Activated naive CD4-positive, alpha-beta T cell treated with Interleukin-2 at 50 U/mL for 16 hours (primary cell): Measurements from ENCODE around the gene PPARD.
"Not testable (repeated sequence)": the region's sequence is repeated elsewhere in the genome, so short reads cannot be mapped to it uniquely, and the experiment has no call there.

Source experiments
- DNase-seq: peaks from one replicate; pipeline ENCODE4 v3.0.0-alpha.2; 2020

Gene PPARD

DNA sequence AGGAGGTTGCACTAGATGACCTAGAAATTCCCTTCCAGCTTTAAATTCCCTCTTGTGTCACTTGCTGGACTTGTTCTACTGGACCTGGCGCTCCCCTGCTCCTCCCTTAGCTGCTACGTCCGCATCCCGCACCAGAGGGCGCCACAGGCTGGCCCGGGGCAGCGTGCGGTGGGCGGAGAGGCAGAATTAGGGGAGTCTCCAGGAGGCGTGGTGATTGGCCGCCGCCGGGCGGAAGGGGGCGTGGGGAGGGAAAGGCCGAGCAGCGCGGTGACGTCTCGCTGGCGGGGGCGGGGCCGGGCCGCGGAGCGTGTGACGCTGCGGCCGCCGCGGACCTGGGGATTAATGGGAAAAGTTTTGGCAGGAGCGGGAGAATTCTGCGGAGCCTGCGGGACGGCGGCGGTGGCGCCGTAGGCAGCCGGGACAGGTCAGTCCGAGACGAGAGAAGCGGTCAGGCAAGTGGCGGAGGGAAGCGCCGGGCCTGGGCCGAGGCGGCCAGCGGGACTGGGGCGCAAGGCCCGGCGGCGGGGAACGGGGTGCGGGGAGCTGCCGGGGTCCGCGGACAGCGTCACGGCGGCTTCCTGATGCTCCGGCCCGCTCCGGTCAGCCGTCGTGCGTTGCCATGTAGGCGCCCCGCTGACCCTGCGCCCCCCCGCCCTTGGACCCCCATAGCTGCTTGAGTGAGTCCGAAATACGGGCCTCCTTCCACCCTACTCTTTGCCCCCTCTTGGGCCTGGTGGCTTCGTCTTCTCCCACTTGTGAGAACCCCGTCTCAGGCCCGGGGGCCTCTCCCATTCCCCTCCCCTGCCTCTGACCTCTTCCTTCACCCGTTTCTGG lies at the start of gene PPARD:
TSS of gene PPARD (plus strand) at position 301 of the 834 bp plus-strand sequence. CDS start 68,530 bp downstream, outside the sequence.
- peak; percentile 99 for DNase-seq

DNA sequence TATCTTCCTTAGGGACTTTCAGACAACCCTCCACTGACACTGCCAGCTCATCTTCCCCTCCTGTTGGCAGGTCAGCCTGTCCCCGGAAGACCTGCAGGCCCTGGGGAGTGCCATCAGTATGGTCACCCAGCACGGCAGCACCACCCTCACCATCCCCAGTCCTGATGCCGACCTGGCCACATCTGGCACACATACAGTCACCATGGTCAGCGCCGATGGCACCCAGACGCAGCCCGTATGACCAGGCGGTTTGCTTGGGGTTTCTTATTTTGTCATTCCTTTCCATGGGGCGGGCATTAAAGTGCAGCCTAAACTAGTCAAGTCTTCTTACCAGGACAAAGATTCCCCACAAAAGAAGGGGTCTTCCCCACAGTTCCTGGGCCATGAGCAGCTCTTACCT lies 48.7 kb upstream of the PPARD start:
- DNase-seq: no peak

DNA sequence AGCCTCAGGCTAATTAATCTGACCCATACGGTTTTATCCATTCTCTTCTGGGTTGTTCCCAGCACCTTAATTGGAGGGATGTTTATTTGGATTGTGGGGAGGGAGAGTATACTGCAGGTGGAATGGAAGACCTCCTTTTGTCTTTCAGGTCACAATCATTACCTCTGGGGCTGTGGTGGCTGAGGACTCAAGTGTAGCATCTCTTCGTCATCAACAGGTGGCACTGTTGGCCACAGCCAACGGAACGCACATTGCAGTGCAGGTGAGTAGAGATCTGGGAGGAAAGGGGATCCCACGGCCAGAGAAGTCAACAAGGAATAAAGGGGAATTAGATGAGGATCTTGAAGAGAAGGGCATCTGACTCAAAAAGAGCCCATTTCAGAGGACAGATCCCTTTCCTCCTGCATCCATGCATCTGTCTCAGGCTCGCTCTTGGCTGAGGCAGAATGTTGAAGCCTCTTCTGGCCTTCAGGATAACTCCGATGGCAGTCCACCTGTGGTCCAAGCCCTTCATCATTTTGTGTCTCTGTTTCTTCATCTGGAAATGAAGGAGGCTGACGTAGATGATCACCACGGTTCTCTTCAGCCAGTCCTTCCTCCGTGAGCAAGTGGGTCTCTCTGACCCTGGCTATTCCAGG lies 47.9 kb upstream of the PPARD start:
- DNase-seq: peak; percentile 52

DNA sequence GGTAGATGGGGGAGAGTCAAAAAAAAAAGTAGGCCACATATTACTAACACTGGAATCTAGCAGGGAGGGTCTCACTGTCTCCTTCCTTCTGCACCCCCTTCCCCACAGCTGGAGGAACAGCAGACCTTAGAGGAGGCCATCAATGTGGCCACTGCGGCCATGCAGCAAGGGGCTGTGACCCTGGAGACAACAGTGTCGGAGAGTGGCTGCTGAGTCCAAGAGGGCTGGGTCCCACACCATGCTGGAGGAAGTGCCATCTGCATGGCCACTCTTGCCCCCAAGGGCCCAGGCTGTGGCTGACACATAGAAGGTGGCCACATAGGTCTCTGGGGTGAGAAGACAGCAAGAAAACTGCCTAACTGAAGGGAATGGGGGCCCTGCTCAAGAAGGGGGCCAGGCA lies 47.3 kb upstream of the PPARD start:
- DNase-seq: no peak

- DNase-seq: no peak
Measured at GRCh38 chr6:35295521-35296315, 46.6 kb upstream of the PPARD start.

GRCh38 chr6:35296931-35297600 lies 45.3 kb upstream of the PPARD start:
- no peak for DNase-seq

DNA sequence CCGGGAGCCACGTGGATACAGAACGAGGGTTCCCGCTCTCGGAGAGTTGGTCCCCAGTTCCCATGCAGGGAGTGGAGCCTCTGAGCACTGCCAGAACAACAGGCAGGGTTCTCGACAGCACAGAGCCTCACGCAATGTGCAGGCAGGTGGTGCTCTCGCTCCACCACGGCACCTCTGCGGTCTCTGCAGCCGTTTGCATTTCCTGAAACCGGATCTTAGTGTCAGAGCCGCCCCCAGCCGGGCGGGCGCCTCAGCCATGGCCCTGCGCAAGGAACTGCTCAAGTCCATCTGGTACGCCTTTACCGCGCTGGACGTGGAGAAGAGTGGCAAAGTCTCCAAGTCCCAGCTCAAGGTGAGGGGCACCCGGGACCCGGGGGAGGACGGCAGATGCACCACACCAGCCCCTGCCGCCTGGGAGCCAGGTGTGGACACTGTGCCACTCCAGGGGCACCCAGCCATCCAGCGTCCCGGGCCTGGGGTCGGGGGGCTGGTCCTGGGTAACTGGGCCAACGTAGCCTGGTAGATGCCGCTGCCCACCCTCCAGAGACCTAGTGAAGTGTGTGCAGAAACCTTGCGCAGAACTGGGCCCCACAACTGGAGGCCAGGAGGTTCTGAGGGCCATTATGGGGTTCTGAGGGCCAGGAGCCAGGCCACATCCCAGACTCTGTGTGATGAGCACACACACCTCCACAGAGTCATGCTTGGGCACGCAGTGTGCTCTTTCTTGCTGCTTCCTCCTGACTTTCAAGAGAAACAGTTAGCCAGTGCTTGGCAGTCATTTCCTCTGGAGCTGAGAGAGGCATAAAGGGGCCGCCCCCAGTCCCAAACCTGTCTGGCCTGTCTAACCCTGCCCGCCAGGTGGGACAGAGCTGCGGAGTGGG lies 44.5 kb upstream of the PPARD start, which contains the start of gene DEF6:
TSS of gene DEF6 (plus strand) at position 218 of the 881 bp plus-strand sequence. CDS start at position 257, 39 bp downstream.
- DNase-seq: peak; percentile 90

DNA sequence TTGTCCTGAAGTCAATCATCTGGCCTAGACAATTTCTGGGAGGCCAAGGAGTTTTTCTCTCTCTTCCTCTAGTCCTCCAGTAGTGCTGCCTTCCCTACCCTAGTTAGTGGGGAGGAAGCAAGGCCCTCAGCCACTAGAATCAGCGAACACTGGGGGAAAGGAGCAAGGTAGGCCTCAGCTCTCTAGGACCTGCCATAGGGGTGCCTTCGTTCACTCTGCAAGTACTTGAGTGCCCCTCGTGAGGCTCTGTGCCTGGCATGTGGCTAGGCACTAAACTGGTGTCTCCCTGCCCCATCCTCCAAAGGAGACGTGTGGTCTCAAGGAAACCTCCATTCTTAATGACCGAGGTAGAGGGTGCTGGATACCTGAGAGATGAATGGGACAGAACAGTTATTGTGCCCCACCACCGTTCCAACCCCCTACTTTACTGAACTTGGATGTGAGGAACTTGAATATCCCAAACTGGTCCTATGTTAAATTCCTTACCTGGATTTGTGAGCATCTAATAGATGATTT lies 43.7 kb upstream of the PPARD start:
- DNase-seq: no peak

DNA sequence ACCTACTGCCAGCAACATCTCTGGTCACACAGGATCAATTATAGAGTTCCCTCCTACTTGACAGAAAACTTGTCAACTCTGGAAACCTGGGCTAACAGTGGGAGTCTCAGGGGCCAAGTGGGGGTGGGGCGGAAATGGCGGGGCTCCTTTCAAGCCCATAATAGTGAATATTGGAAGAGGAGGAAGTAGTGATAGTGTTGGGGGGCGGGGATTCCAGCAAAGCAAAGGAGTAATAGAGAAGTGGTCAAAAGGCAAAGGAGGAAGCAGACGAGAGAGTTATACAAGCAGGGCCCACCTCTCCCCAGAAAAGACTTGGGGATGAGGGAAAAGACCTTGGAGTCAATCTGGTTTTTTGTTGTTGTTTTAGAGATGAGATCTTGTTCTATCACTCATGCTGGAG lies 42.7 kb upstream of the PPARD start:
- no peak for DNase-seq

DNA sequence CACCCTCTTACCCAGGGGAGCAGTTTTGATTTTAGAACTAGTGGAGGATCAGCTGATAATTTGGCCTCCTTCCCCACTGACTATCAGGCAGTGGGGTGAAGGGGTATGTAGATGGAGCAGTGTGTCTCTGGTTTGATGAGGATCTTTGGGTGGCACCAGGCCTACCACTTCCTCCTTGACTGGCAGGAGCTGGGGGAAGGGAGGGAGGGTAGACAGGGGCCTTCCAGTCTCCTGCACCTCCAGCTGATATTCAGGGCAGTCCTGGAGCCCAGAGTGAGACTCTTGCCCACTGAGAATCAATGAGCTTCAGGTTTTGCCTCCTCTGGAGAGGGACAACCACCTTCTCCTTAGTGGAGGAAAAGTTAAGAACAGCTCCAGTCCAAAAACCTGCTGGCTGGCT lies 41.5 kb upstream of the PPARD start:
- DNase-seq: peak; percentile 29

- DNase-seq: peak; percentile 88
Measured at GRCh38 chr6:35302604-35303241, 39.6 kb upstream of the PPARD start.

GRCh38 chr6:35304299-35304698 lies 38.1 kb upstream of the PPARD start:
- DNase-seq: no peak

- peak; percentile 36 for DNase-seq
Measured at GRCh38 chr6:35305117-35305516, 37.2 kb upstream of the PPARD start.

DNA sequence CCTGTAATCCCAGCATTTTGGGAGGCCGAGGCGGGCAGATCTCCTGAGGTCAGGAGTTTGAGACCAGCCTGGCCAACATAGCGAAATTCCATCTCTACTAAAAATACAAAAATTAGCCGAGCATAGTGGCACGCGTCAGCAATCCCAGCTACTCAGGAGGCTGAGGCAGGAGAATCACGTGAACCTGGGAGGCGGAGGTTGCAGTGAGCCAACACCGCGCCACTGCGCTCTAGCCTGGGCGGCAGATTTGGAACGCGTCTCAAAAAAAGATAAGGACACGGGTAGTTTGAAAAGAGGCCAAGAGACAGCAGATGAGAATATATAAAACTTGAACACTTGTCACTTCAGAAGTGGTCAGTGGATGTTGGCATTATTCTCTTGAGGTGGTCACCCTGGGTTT lies 35.2 kb upstream of the PPARD start:
- DNase-seq: not testable (repeated sequence)

- DNase-seq: not testable (repeated sequence)
Measured at GRCh38 chr6:35308543-35308942, 33.8 kb upstream of the PPARD start.

GRCh38 chr6:35309611-35310264 lies 32.6 kb upstream of the PPARD start:
- DNase-seq: no peak

- DNase-seq: no peak
Measured at GRCh38 chr6:35310265-35310831, 32.0 kb upstream of the PPARD start.

GRCh38 chr6:35311390-35312075 lies 30.8 kb upstream of the PPARD start:
- DNase-seq: peak; percentile 53

GRCh38 chr6:35312076-35312800 lies 30.1 kb upstream of the PPARD start:
- no peak for DNase-seq
